ENCODE measurements around the gene PGLYRP3. TPM values are rescaled to one million over a fixed set of nuclear protein-coding genes. Genes with fewer than 3 reads are reported as not detected.

The PGLYRP3 gene
- total and polyA plus RNA-seq, 2 of the 8 experiments (the other 6 are each of a cell fraction or from before 2014, with no cell fraction given): not detected

DNA sequence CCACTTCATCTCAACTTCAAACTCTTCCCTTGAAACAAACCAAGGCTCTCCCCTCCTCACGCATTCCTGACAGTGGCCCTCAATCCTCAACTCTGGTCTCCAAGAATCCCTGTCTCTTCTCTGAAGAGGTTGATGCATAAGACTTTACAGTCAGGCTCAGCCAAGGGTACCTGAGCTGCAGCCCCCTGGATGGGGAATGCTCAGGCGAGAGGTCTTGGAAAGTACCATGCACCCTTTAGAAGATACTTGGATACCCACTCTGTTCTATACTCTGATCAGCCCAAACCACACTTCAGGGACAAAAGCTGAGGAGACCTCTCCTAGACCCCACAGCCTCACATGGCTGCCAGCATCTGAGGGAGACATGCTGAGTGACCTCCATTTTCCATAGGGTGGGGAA is 536 bp upstream of the PGLYRP3 start (continued):
- TF ChIP-seq, protein P1, sequence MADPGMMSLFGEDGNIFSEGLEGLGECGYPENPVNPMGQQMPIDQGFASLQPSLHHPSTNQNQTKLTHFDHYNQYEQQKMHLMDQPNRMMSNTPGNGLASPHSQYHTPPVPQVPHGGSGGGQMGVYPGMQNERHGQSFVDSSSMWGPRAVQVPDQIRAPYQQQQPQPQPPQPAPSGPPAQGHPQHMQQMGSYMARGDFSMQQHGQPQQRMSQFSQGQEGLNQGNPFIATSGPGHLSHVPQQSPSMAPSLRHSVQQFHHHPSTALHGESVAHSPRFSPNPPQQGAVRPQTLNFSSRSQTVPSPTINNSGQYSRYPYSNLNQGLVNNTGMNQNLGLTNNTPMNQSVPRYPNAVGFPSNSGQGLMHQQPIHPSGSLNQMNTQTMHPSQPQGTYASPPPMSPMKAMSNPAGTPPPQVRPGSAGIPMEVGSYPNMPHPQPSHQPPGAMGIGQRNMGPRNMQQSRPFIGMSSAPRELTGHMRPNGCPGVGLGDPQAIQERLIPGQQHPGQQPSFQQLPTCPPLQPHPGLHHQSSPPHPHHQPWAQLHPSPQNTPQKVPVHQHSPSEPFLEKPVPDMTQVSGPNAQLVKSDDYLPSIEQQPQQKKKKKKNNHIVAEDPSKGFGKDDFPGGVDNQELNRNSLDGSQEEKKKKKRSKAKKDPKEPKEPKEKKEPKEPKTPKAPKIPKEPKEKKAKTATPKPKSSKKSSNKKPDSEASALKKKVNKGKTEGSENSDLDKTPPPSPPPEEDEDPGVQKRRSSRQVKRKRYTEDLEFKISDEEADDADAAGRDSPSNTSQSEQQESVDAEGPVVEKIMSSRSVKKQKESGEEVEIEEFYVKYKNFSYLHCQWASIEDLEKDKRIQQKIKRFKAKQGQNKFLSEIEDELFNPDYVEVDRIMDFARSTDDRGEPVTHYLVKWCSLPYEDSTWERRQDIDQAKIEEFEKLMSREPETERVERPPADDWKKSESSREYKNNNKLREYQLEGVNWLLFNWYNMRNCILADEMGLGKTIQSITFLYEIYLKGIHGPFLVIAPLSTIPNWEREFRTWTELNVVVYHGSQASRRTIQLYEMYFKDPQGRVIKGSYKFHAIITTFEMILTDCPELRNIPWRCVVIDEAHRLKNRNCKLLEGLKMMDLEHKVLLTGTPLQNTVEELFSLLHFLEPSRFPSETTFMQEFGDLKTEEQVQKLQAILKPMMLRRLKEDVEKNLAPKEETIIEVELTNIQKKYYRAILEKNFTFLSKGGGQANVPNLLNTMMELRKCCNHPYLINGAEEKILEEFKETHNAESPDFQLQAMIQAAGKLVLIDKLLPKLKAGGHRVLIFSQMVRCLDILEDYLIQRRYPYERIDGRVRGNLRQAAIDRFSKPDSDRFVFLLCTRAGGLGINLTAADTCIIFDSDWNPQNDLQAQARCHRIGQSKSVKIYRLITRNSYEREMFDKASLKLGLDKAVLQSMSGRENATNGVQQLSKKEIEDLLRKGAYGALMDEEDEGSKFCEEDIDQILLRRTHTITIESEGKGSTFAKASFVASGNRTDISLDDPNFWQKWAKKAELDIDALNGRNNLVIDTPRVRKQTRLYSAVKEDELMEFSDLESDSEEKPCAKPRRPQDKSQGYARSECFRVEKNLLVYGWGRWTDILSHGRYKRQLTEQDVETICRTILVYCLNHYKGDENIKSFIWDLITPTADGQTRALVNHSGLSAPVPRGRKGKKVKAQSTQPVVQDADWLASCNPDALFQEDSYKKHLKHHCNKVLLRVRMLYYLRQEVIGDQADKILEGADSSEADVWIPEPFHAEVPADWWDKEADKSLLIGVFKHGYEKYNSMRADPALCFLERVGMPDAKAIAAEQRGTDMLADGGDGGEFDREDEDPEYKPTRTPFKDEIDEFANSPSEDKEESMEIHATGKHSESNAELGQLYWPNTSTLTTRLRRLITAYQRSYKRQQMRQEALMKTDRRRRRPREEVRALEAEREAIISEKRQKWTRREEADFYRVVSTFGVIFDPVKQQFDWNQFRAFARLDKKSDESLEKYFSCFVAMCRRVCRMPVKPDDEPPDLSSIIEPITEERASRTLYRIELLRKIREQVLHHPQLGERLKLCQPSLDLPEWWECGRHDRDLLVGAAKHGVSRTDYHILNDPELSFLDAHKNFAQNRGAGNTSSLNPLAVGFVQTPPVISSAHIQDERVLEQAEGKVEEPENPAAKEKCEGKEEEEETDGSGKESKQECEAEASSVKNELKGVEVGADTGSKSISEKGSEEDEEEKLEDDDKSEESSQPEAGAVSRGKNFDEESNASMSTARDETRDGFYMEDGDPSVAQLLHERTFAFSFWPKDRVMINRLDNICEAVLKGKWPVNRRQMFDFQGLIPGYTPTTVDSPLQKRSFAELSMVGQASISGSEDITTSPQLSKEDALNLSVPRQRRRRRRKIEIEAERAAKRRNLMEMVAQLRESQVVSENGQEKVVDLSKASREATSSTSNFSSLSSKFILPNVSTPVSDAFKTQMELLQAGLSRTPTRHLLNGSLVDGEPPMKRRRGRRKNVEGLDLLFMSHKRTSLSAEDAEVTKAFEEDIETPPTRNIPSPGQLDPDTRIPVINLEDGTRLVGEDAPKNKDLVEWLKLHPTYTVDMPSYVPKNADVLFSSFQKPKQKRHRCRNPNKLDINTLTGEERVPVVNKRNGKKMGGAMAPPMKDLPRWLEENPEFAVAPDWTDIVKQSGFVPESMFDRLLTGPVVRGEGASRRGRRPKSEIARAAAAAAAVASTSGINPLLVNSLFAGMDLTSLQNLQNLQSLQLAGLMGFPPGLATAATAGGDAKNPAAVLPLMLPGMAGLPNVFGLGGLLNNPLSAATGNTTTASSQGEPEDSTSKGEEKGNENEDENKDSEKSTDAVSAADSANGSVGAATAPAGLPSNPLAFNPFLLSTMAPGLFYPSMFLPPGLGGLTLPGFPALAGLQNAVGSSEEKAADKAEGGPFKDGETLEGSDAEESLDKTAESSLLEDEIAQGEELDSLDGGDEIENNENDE (IDR thresholded peaks at IDR 0.05; ENCODE audit: insufficient replicate concordance, low read length): no peak
- no peak for TF ChIP-seq MAFK (IDR thresholded peaks at IDR 0.05; ENCODE audit: low read depth, low read length)
- no peak for TF ChIP-seq EP300 (IDR thresholded peaks at IDR 0.05; ENCODE audit: borderline replicate concordance in 1 of 2, low read depth in 2 of 2, low read length in 2 of 2)
- no peak for TF ChIP-seq SIN3A (conservative IDR thresholded peaks at IDR 0.05 in 1 of 2, IDR thresholded peaks at IDR 0.05 in 1 of 2; ENCODE audit: low read depth in 1 of 2, low read length in 2 of 2)
- TF ChIP-seq FOSL1 (IDR thresholded peaks at IDR 0.05; ENCODE audit: insufficient read depth, low read depth, low read length): no peak
- no peak for TF ChIP-seq ASH2L (IDR thresholded peaks at IDR 0.05; ENCODE audit: low read length)
- TF ChIP-seq SP2 (IDR thresholded peaks at IDR 0.05; ENCODE audit: low read length): no peak
- TF ChIP-seq TAF7 (optimal IDR thresholded peaks at IDR 0.05; ENCODE audit: borderline replicate concordance, low read depth, low read length): no peak
- no peak for TF ChIP-seq HDAC6 (IDR thresholded peaks at IDR 0.05; ENCODE audit: low read depth, low read length)
- TF ChIP-seq, protein P2, sequence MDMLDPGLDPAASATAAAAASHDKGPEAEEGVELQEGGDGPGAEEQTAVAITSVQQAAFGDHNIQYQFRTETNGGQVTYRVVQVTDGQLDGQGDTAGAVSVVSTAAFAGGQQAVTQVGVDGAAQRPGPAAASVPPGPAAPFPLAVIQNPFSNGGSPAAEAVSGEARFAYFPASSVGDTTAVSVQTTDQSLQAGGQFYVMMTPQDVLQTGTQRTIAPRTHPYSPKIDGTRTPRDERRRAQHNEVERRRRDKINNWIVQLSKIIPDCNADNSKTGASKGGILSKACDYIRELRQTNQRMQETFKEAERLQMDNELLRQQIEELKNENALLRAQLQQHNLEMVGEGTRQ (IDR thresholded peaks at IDR 0.05; ENCODE audit: low read length): no peak
- no peak for TF ChIP-seq CREB1 (IDR thresholded peaks at IDR 0.05)

Data from H1 (cell line).